ENCODE measurements around the gene TRPV3.

Gene TRPV3

GRCh38 chr17:3507071-3507470, 50.5 kb downstream of the TRPV3 start:
- no peak overlapping the region for H3K4me3 ChIP-seq (ENCODE audit: low read length in 2 of 2)
- H3K18ac ChIP-seq (ENCODE audit: low read length): no peak overlapping the region
- H3K4me1 ChIP-seq (ENCODE audit: control insufficient read depth in 2 of 2, insufficient read depth in 1 of 2, low read depth in 1 of 2, low read length in 2 of 2): peaks cover 2 to 6% of the 10 kb centered on the region in 2 donors
- no peak overlapping the region for H3K4ac ChIP-seq (ENCODE audit: low read length)
- H4K8ac ChIP-seq (ENCODE audit: low read depth, low read length): no peak overlapping the region
- peaks cover 0 to 2% of the 10 kb centered on the region in 2 donors for H3K9me3 ChIP-seq (replicated peaks in 1 of 2; ENCODE audit: control insufficient read depth in 2 of 2, insufficient read depth in 1 of 2, low read depth in 1 of 2, low read length in 2 of 2)
- WGBS, 2 donors (ENCODE audit: extremely low coverage in 2 of 2, insufficient read length in 2 of 2, insufficient replicate concordance in 1 of 2): no CpG with 5 or more reads among the region's 1 CpG
- no peak overlapping the region for H2AFZ ChIP-seq (ENCODE audit: low read length)
- H2AK5ac ChIP-seq (ENCODE audit: low read depth, low read length): no peak overlapping the region
- no peak overlapping the region for H4K91ac ChIP-seq (ENCODE audit: low read depth, low read length, poor library complexity)
- no peak overlapping the region for H2BK15ac ChIP-seq (ENCODE audit: low read length)
- no peak overlapping the region for H3K9ac ChIP-seq (ENCODE audit: low read depth, low read length, poor library complexity)
- H2BK120ac ChIP-seq (ENCODE audit: low read depth, low read length): no peak overlapping the region
- no peak overlapping the region for H3K27ac ChIP-seq (replicated peaks; ENCODE audit: low read length)
- DNase-seq (ENCODE audit: low spot score): no peak
- H3K79me1 ChIP-seq (ENCODE audit: low read depth, low read length): no peaks in the 10 kb centered on the region
- no peak overlapping the region for H3K23ac ChIP-seq (ENCODE audit: low read depth, low read length, poor library complexity)
- H2BK5ac ChIP-seq (ENCODE audit: low read length): no peak overlapping the region
- no peak overlapping the region for H2BK12ac ChIP-seq (ENCODE audit: low read length)
- no peaks in the 10 kb centered on the region for H3K27me3 ChIP-seq (ENCODE audit: control insufficient read depth in 3 of 3, insufficient read depth in 3 of 3, low read depth in 1 of 3, low read length in 3 of 3)
- no peaks in the 10 kb centered on the region for H3K36me3 ChIP-seq (replicated peaks in 1 of 2; ENCODE audit: control insufficient read depth in 2 of 2, insufficient read depth in 2 of 2, low read length in 2 of 2)
- H3K14ac ChIP-seq (ENCODE audit: low read length): no peak overlapping the region
- no peak overlapping the region for H3K4me2 ChIP-seq (ENCODE audit: insufficient read depth, low read length, poor library complexity, severe bottlenecking)

- WGBS, 2 donors (ENCODE audit: extremely low coverage in 2 of 2, insufficient read length in 2 of 2, insufficient replicate concordance in 1 of 2): no CpG with 5 or more reads among the region's 2 CpGs
- H3K27me3 ChIP-seq (ENCODE audit: control insufficient read depth in 3 of 3, insufficient read depth in 3 of 3, low read depth in 1 of 3, low read length in 3 of 3): no peaks in the 10 kb centered on the region
Measured at GRCh38 chr17:3506054-3506453, 51.6 kb downstream of the TRPV3 start.

DNA sequence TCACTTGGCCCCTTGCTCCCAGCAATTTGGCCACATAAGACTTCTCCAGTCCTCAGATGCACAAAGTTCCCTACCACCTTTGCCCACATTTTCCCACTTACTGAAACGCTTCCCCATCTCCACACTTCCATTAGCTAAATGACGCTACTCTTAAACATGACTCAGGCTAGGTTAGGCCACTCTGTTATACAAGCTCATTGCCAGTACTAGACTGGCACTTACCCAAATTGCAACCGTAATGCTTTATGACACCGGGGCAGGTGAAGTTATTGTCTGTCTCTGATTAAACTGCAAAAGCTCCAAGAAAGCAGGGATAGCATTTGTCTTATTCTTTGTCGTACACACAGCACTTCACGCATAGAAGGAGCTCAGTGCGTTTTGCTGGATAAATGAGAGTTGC, 52.6 kb downstream of the TRPV3 start:
- DNase-seq (ENCODE audit: low spot score): no peak
- Histone ChIP-seq H2BK12ac (ENCODE audit: low read length) (no peak overlapping the region), H2AK5ac (ENCODE audit: low read depth, low read length) (no peak overlapping the region), H3K4me2 (ENCODE audit: insufficient read depth, low read length, poor library complexity, severe bottlenecking) (no peak overlapping the region), H3K79me1 (ENCODE audit: low read depth, low read length) (no peaks in the 10 kb centered on the region), H3K36me3 (replicated peaks in 1 of 2; ENCODE audit: control insufficient read depth in 2 of 2, insufficient read depth in 2 of 2, low read length in 2 of 2) (no peaks in the 10 kb centered on the region), H3K27ac (replicated peaks; ENCODE audit: low read length) (no peak overlapping the region), H3K9me3 (replicated peaks in 1 of 2; ENCODE audit: control insufficient read depth in 2 of 2, insufficient read depth in 1 of 2, low read depth in 1 of 2, low read length in 2 of 2) (peaks cover 0 to 2% of the 10 kb centered on the region in 2 donors), H3K23ac (ENCODE audit: low read depth, low read length, poor library complexity) (no peak overlapping the region), H3K4me3 (ENCODE audit: low read length in 2 of 2) (no peak overlapping the region), H4K91ac (ENCODE audit: low read depth, low read length, poor library complexity) (no peak overlapping the region), H3K9ac (ENCODE audit: low read depth, low read length, poor library complexity) (no peak overlapping the region), H3K4me1 (ENCODE audit: control insufficient read depth in 2 of 2, insufficient read depth in 1 of 2, low read depth in 1 of 2, low read length in 2 of 2) (no peaks in the 10 kb centered on the region), H4K8ac (ENCODE audit: low read depth, low read length) (no peak overlapping the region), H3K27me3 (ENCODE audit: control insufficient read depth in 3 of 3, insufficient read depth in 3 of 3, low read depth in 1 of 3, low read length in 3 of 3) (no peaks in the 10 kb centered on the region), H2AFZ (ENCODE audit: low read length) (no peak overlapping the region), H3K14ac (ENCODE audit: low read length) (no peak overlapping the region), H2BK120ac (ENCODE audit: low read depth, low read length) (no peak overlapping the region), H3K4ac (ENCODE audit: low read length) (no peak overlapping the region), H2BK15ac (ENCODE audit: low read length) (no peak overlapping the region), H2BK5ac (ENCODE audit: low read length) (no peak overlapping the region), H3K18ac (ENCODE audit: low read length) (no peak overlapping the region)
- WGBS, 2 donors (ENCODE audit: extremely low coverage in 2 of 2, insufficient read length in 2 of 2, insufficient replicate concordance in 1 of 2): no CpG with 5 or more reads among the region's 7 CpGs

More at GRCh38 chr17:3506054-3506453, 51.6 kb downstream of the TRPV3 start:
- H2BK5ac ChIP-seq (ENCODE audit: low read length): no peak overlapping the region
- peaks cover 0 to 2% of the 10 kb centered on the region in 2 donors for H3K9me3 ChIP-seq (replicated peaks in 1 of 2; ENCODE audit: control insufficient read depth in 2 of 2, insufficient read depth in 1 of 2, low read depth in 1 of 2, low read length in 2 of 2)
- no peak overlapping the region for H2BK15ac ChIP-seq (ENCODE audit: low read length)
- H4K8ac ChIP-seq (ENCODE audit: low read depth, low read length): no peak overlapping the region
- no peak overlapping the region for H3K4ac ChIP-seq (ENCODE audit: low read length)
- no peak overlapping the region for H3K23ac ChIP-seq (ENCODE audit: low read depth, low read length, poor library complexity)
- no peak overlapping the region for H3K9ac ChIP-seq (ENCODE audit: low read depth, low read length, poor library complexity)
- H2AFZ ChIP-seq (ENCODE audit: low read length): no peak overlapping the region
- no peak overlapping the region for H2AK5ac ChIP-seq (ENCODE audit: low read depth, low read length)
- no peak overlapping the region for H3K4me3 ChIP-seq (ENCODE audit: low read length in 2 of 2)
- no peak overlapping the region for H3K4me2 ChIP-seq (ENCODE audit: insufficient read depth, low read length, poor library complexity, severe bottlenecking)
- no peaks in the 10 kb centered on the region for H3K36me3 ChIP-seq (replicated peaks in 1 of 2; ENCODE audit: control insufficient read depth in 2 of 2, insufficient read depth in 2 of 2, low read length in 2 of 2)
- no peak overlapping the region for H3K18ac ChIP-seq (ENCODE audit: low read length)
- H2BK120ac ChIP-seq (ENCODE audit: low read depth, low read length): no peak overlapping the region
- no peaks in the 10 kb centered on the region for H3K79me1 ChIP-seq (ENCODE audit: low read depth, low read length)
- no peak overlapping the region for H4K91ac ChIP-seq (ENCODE audit: low read depth, low read length, poor library complexity)
- H3K4me1 ChIP-seq (ENCODE audit: control insufficient read depth in 2 of 2, insufficient read depth in 1 of 2, low read depth in 1 of 2, low read length in 2 of 2): peaks cover 0 to 2% of the 10 kb centered on the region in 2 donors
- DNase-seq (ENCODE audit: low spot score): no peak
- H3K27ac ChIP-seq (replicated peaks; ENCODE audit: low read length): no peak overlapping the region
- no peak overlapping the region for H3K14ac ChIP-seq (ENCODE audit: low read length)
- no peak overlapping the region for H2BK12ac ChIP-seq (ENCODE audit: low read length)

DNA sequence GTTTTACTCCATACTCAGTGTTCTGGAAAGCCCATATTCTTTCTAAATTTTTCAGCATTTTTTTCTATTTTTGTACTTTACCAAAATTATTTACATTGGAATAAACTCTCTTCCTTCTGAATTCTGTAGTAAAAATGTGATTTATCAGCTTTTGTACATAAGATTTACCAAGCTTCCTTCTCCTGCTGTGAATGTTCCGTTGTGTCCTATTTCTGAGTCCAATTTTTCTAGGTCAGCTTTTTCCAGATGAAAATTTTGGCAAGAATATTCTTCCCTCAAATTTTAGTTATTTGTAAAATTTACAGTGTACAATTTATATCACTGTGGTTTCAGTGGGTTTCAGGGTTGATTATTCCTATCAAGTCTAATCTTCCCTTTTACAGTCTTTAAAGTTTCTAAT, 54.3 kb downstream of the TRPV3 start:
- no peak for DNase-seq (ENCODE audit: low spot score)
- no peak overlapping the region for H2AK5ac ChIP-seq (ENCODE audit: low read depth, low read length)
- no peak overlapping the region for H3K23ac ChIP-seq (ENCODE audit: low read depth, low read length, poor library complexity)
- no peak overlapping the region for H4K91ac ChIP-seq (ENCODE audit: low read depth, low read length, poor library complexity)
- H3K36me3 ChIP-seq (replicated peaks in 1 of 2; ENCODE audit: control insufficient read depth in 2 of 2, insufficient read depth in 2 of 2, low read length in 2 of 2): no peaks in the 10 kb centered on the region
- no peaks in the 10 kb centered on the region for H3K79me1 ChIP-seq (ENCODE audit: low read depth, low read length)
- no peak overlapping the region for H3K4me2 ChIP-seq (ENCODE audit: insufficient read depth, low read length, poor library complexity, severe bottlenecking)
- H3K9ac ChIP-seq (ENCODE audit: low read depth, low read length, poor library complexity): no peak overlapping the region
- no peak overlapping the region for H4K8ac ChIP-seq (ENCODE audit: low read depth, low read length)
- no peak overlapping the region for H2AFZ ChIP-seq (ENCODE audit: low read length)
- H3K27ac ChIP-seq (replicated peaks; ENCODE audit: low read length): no peak overlapping the region
- no CpG with 5 or more reads among the region's 1 CpG for WGBS, 2 donors (ENCODE audit: extremely low coverage in 2 of 2, insufficient read length in 2 of 2, insufficient replicate concordance in 1 of 2)
- no peak overlapping the region for H3K18ac ChIP-seq (ENCODE audit: low read length)
- H2BK5ac ChIP-seq (ENCODE audit: low read length): no peak overlapping the region
- H3K9me3 ChIP-seq (replicated peaks in 1 of 2; ENCODE audit: control insufficient read depth in 2 of 2, insufficient read depth in 1 of 2, low read depth in 1 of 2, low read length in 2 of 2): peaks cover 0 to 2% of the 10 kb centered on the region in 2 donors
- H3K4me1 ChIP-seq (ENCODE audit: control insufficient read depth in 2 of 2, insufficient read depth in 1 of 2, low read depth in 1 of 2, low read length in 2 of 2): no peaks in the 10 kb centered on the region
- H3K4ac ChIP-seq (ENCODE audit: low read length): no peak overlapping the region
- H2BK120ac ChIP-seq (ENCODE audit: low read depth, low read length): no peak overlapping the region
- no peaks in the 10 kb centered on the region for H3K27me3 ChIP-seq (ENCODE audit: control insufficient read depth in 3 of 3, insufficient read depth in 3 of 3, low read depth in 1 of 3, low read length in 3 of 3)
- H3K4me3 ChIP-seq (ENCODE audit: low read length in 2 of 2): no peak overlapping the region
- no peak overlapping the region for H3K14ac ChIP-seq (ENCODE audit: low read length)
- no peak overlapping the region for H2BK12ac ChIP-seq (ENCODE audit: low read length)
- H2BK15ac ChIP-seq (ENCODE audit: low read length): no peak overlapping the region

Measured in neuronal stem cell (in vitro differentiated cells).